ENCODE measurements around the gene DAPK1.

The DAPK1 gene

DNA sequence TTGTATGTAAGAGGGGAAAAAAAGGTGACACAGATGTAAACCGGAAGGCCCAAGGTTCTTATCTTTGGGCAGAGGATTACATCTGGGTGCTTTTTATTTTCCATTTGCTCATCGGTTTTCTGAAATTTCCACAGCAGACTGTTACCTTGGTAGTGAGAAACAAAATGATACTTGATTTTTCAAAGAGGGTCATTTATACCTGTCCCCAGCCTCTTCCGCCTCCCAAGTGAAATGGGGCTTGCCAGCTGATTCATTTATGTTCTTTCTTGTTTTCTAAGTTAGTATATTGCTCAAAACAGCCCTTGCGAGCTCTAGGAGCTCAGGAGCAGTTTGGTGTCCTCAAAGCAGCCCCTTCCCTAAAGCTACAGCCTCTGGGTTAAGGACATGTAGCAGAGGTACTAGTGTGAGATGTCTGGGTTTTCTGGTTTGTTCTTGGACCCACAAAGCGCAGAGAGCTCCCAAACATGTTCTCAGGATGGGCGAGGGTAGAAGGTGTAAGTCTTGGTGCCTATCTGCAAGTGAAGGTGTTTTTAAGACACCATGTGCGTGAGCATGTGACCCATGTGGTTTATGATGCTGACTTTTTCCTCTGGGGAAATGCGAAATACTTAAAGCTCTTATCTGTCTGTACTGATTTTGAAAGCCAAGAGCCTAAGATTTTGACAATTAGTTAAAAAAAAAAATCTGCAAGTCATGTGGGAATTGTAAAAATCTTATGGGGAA, 38.3 kb downstream of the DAPK1 start:
- TF ChIP-seq, protein P1, sequence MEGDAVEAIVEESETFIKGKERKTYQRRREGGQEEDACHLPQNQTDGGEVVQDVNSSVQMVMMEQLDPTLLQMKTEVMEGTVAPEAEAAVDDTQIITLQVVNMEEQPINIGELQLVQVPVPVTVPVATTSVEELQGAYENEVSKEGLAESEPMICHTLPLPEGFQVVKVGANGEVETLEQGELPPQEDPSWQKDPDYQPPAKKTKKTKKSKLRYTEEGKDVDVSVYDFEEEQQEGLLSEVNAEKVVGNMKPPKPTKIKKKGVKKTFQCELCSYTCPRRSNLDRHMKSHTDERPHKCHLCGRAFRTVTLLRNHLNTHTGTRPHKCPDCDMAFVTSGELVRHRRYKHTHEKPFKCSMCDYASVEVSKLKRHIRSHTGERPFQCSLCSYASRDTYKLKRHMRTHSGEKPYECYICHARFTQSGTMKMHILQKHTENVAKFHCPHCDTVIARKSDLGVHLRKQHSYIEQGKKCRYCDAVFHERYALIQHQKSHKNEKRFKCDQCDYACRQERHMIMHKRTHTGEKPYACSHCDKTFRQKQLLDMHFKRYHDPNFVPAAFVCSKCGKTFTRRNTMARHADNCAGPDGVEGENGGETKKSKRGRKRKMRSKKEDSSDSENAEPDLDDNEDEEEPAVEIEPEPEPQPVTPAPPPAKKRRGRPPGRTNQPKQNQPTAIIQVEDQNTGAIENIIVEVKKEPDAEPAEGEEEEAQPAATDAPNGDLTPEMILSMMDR (IDR thresholded peaks at IDR 0.05; ENCODE audit: low read depth, low read length, missing control alignments), result no peak
- H3K4me3 ChIP-seq (replicated peaks; ENCODE audit: low read depth, low read length), result no peak overlapping the region
- DNase-seq (ENCODE audit: extremely low read depth, low read depth), result no peak

DNA sequence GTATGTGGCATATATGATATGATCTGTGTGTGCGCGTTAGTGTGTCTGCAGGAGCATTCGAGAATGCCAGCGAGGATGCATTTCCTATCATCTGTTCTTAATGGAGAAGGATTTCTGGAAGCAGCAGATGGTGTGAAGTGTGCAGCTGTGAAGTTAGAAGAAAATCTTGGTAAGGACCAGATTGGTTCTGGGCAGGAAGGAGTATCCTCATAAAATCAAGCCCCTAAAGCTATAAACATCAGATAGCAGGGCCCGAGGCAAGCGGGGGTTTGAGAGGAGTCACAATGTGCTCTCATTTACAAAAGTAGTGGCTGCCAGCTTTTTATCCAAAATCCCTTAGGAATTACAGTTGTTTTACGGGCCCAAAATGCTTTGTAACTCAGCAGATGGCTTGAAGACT, 40.0 kb downstream of the DAPK1 start:
- DNase-seq (ENCODE audit: extremely low read depth, low read depth), result peak; percentile 12
- TF ChIP-seq, protein P1 (IDR thresholded peaks at IDR 0.05; ENCODE audit: low read depth, low read length, missing control alignments), result no peak
- no peak overlapping the region for H3K4me3 ChIP-seq (replicated peaks; ENCODE audit: low read depth, low read length)

DNA sequence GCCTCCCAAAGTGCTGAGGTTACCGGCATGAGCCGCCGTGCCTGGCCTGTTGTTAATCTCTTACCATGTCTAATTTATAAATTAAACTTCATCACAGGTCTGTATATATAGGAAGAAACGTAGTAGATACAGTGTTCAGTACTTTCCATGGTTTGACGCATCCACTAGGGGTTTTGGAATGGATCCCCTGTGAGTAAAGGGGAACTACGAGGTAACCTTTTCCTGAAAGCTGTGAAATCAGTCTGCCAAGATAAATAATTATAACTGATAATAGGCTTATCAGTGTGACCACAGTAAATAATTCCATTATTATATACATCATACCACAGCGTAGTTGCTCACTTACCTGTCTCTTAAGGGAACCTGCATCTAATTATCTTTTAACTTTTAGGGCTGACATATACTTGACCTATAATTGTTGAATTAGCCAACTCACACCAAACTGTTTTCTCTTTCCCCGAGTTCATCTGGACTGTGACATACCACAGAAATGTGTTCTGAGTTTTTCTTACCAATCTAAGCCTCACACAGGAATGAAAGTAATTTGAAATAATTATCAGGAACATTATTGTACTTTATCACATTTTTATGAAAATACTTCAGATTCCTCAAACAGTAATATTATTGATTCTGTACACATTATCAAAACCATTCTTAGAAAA, 42.9 kb downstream of the DAPK1 start:
- no peak overlapping the region for H3K4me3 ChIP-seq (replicated peaks; ENCODE audit: low read depth, low read length)
- TF ChIP-seq, protein P1 (IDR thresholded peaks at IDR 0.05; ENCODE audit: low read depth, low read length, missing control alignments), result no peak
- no peak for DNase-seq (ENCODE audit: extremely low read depth, low read depth)

DNA sequence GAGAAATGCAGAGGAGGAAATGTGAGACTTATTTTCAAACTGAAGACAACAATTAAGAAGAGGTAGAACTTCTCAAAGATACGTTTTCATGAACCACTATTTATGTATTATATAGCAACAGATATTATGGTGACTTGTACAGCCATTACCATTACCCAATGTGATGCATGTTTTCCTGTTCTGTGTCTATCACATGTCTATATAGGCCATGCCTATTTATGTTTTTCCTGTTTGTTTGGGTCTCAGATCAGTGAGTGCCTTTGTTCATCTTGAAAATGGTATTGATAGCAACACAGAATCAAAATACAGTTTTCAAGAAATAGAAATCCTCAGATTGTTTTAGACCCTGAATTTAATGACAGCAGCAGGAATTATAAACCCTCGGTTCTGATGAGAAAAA, 44.0 kb downstream of the DAPK1 start:
- no peak for DNase-seq (ENCODE audit: extremely low read depth, low read depth)
- TF ChIP-seq, protein P1 (IDR thresholded peaks at IDR 0.05; ENCODE audit: low read depth, low read length, missing control alignments), result no peak
- H3K4me3 ChIP-seq (replicated peaks; ENCODE audit: low read depth, low read length), result no peak overlapping the region

DNA sequence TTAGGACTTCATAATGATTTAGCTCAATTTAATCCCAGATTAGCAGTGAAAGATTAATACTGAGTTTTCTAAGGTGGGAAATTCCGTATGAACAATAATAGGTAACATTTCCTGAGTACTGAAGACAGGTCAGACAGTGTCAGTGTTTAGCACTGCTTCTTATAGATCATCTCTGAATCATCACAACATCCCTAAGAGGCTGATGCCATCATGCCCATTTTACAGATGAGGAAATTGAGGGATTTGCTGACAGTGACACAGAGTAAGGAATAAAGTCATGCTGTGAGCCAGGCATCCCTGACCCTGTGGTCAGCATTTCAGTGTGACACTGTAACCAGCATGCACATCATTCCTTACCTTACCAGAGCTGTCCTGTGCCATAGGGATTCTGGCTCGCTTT, 44.5 kb downstream of the DAPK1 start:
- DNase-seq (ENCODE audit: extremely low read depth, low read depth), result no peak
- no peak overlapping the region for H3K4me3 ChIP-seq (replicated peaks; ENCODE audit: low read depth, low read length)
- TF ChIP-seq, protein P1 (IDR thresholded peaks at IDR 0.05; ENCODE audit: low read depth, low read length, missing control alignments), result no peak

DNA sequence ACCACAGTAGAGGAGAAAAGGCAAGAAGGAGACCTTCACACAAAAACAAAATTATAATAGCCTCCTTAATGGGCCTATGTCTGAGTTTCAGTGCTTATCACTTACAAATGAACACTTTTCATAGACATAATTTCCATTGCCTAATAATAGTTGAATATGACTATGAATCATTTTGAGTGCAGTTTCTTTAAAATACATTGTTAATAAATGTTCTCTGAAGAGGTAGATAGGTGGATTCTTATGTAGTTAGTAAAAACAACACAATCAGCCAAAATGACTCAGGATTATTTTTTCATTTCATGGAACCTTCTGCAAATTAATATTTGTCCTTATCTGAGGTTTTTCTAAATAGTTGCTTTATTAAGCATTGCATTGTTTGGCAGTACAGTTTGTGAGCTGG, 45.6 kb downstream of the DAPK1 start:
- TF ChIP-seq, protein P1 (IDR thresholded peaks at IDR 0.05; ENCODE audit: low read depth, low read length, missing control alignments), result no peak
- DNase-seq (ENCODE audit: extremely low read depth, low read depth), result no peak
- H3K4me3 ChIP-seq (replicated peaks; ENCODE audit: low read depth, low read length), result no peak overlapping the region

Data from HFF-Myc (cell line).